ENCODE results near the gene ENTPD1. TPM values are rescaled to one million over a fixed set of nuclear protein-coding genes. Genes with fewer than 3 reads are reported as not detected.

ENTPD1 gene
- polyA plus RNA-seq, 3 donors: 62.2 to 71.1 (median 70.4) TPM

DNA sequence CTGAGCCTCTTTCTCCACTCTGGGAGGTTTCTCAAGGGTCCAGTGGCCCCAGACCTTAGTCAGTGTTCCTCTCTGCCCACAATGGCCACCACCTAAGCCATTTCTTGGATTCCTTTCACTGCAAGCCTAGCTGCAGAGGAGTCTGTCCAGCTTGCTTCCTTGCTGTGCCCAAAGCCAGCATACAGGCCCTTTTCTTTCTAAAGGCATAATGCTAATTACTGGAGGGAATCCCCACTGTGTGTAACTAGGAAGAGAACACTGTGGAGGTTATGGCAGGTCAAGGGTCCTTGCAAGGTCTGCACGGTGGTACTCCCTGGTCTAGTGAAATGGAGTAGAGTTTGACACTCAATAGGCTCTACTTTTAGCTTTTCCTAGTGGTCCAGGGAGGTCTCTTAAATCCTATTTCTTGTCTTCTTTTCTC lies 81.4 kb downstream of the ENTPD1 start:
- H2AFZ ChIP-seq (ENCODE audit: insufficient read depth, low read depth, low read length, poor library complexity, severe bottlenecking): peak overlapping the region; percentile 1
- no peaks in the 10 kb centered on the region for H3K9me3 ChIP-seq (replicated peaks in 1 of 2; ENCODE audit: control insufficient read depth in 1 of 2, insufficient read depth in 1 of 2, low read length in 2 of 2)
- peak overlapping the region; percentile 28 for H3K9ac ChIP-seq (ENCODE audit: insufficient read depth, low read length, poor library complexity, severe bottlenecking)
- no peak for TF ChIP-seq CTCF (IDR thresholded peaks at IDR 0.05)
- H3K4me2 ChIP-seq (replicated peaks; ENCODE audit: extremely low read depth, low read length, poor library complexity, severe bottlenecking): peak overlapping the region; percentile 42
- H4K20me1 ChIP-seq (ENCODE audit: insufficient read depth, low read length): peaks cover 3% of the 10 kb centered on the region
- peak in 1 of 3 donors; percentile 17 for DNase-seq
- H3K4me3 ChIP-seq (replicated peaks in 1 of 3; ENCODE audit: low read depth in 2 of 3, low read length in 3 of 3): peak overlapping the region in 1 of 3 experiments; percentile 2
- peak overlapping the region; percentile 51 to 76 for H3K27ac ChIP-seq (ENCODE audit: low read depth in 1 of 2, low read length in 2 of 2)
- Mint-ChIP-seq H3K27me3 (ENCODE audit: low read depth in 3 of 3) (no peaks in the 10 kb centered on the region), H3K36me3 (peaks cover 26 to 43% of the 10 kb centered on the region in 2 donors), H3K9me3 (peaks cover 0 to 2% (median 0%) of the 10 kb centered on the region in 7 donors), H3K4me1 (peaks cover 55% of the 10 kb centered on the region), H3K27ac (peak overlapping the region; percentile 80 to 95 (median 87)), H3K4me3 (peak overlapping the region in 1 of 2 donors; percentile 44)
- H3K36me3 ChIP-seq (replicated peaks in 1 of 2; ENCODE audit: control insufficient read depth in 1 of 2, insufficient read depth in 2 of 2, low read length in 2 of 2): peaks cover 14 to 40% of the 10 kb centered on the region in 2 donors
- no peaks in the 10 kb centered on the region for H3K27me3 ChIP-seq (ENCODE audit: control insufficient read depth in 2 of 2, insufficient read depth in 2 of 2, low read length in 2 of 2)
- intact Hi-C loops (cut with micrococcal nuclease): loop anchor here in 1 of 2 donors (10.0 kb wide), 1 partner anchor 83 kb away; the partner anchor contains the start of gene ENTPD1
- peaks cover 46 to 52% of the 10 kb centered on the region in 2 donors for H3K4me1 ChIP-seq (ENCODE audit: control insufficient read depth in 1 of 2, insufficient read depth in 2 of 2, low read length in 2 of 2)
- peaks cover 39% of the 10 kb centered on the region for H3K79me2 ChIP-seq (ENCODE audit: insufficient read depth, low read length)
- no CpG with 5 or more reads among the region's 1 CpG for WGBS (ENCODE audit: insufficient coverage)

GRCh38 chr10:95837783-95838182 lies 81.8 kb downstream of the ENTPD1 start:
- Histone ChIP-seq H3K4me3 (replicated peaks in 1 of 3; ENCODE audit: low read depth in 2 of 3, low read length in 3 of 3) (peak overlapping the region in 1 of 3 experiments; percentile 2), H3K27ac (ENCODE audit: low read depth in 1 of 2, low read length in 2 of 2) (peak overlapping the region; percentile 51 to 76), H3K9me3 (replicated peaks in 1 of 2; ENCODE audit: control insufficient read depth in 1 of 2, insufficient read depth in 1 of 2, low read length in 2 of 2) (no peaks in the 10 kb centered on the region), H3K9ac (ENCODE audit: insufficient read depth, low read length, poor library complexity, severe bottlenecking) (peak overlapping the region; percentile 28), H3K79me2 (ENCODE audit: insufficient read depth, low read length) (peaks cover 39% of the 10 kb centered on the region), H2AFZ (ENCODE audit: insufficient read depth, low read depth, low read length, poor library complexity, severe bottlenecking) (no peak overlapping the region), H3K36me3 (replicated peaks in 1 of 2; ENCODE audit: control insufficient read depth in 1 of 2, insufficient read depth in 2 of 2, low read length in 2 of 2) (peaks cover 18 to 44% of the 10 kb centered on the region in 2 donors), H3K27me3 (ENCODE audit: control insufficient read depth in 2 of 2, insufficient read depth in 2 of 2, low read length in 2 of 2) (no peaks in the 10 kb centered on the region), H4K20me1 (ENCODE audit: insufficient read depth, low read length) (peaks cover 6% of the 10 kb centered on the region), H3K4me2 (replicated peaks; ENCODE audit: extremely low read depth, low read length, poor library complexity, severe bottlenecking) (peak overlapping the region; percentile 42), H3K4me1 (ENCODE audit: control insufficient read depth in 1 of 2, insufficient read depth in 2 of 2, low read length in 2 of 2) (peaks cover 46 to 52% of the 10 kb centered on the region in 2 donors)
- Mint-ChIP-seq H3K27ac (peak overlapping the region; percentile 80 to 95 (median 87)), H3K9me3 (peaks cover 0 to 2% (median 0%) of the 10 kb centered on the region in 7 donors), H3K36me3 (peaks cover 27 to 43% of the 10 kb centered on the region in 2 donors), H3K4me1 (peaks cover 51% of the 10 kb centered on the region), H3K4me3 (peak overlapping the region in 1 of 2 donors; percentile 44), H3K27me3 (ENCODE audit: low read depth in 3 of 3) (no peaks in the 10 kb centered on the region)
- intact Hi-C loops (cut with micrococcal nuclease): loop anchor here in 1 of 2 donors (10.0 kb wide), 1 partner anchor 83 kb away; the partner anchor contains the start of gene ENTPD1
- 0% methylated on average over 2 of the region's 3 CpGs for WGBS (ENCODE audit: insufficient coverage)
- DNase-seq: peak; percentile 33 to 64 (median 61)
- no peak for TF ChIP-seq CTCF (IDR thresholded peaks at IDR 0.05)

All from CD14-positive monocyte (primary cell).